GM10248 (cell line): ENCODE measurements around the gene BOLA2B.

Source experiments
- CTCF ChIA-PET: fragments of 300-600 bp; sonication (Branson Sonifier 250); formaldehyde crosslinking; extraction: SDS; loops from one replicate; lab custom pipeline; 2021; ENCODE audit warnings: antibody characterized with exemption; lab: Yijun Ruan, JAX
- POLR2A ChIA-PET: fragments of 350-650 bp; sonication (Branson Sonifier 250); formaldehyde crosslinking; extraction: SDS; loops from one replicate; lab custom pipeline; 2020; ENCODE audit warnings: antibody characterized with exemption; lab: Yijun Ruan, JAX
- DNase-seq: peaks from one replicate; pipeline ENCODE4 v3.0.0; 2012; ENCODE audit errors: extremely low spot score
- CTCF ChIP-seq: IDR thresholded peaks from 2 replicates; pipeline ENCODE4 v1.5.1; 2012; ENCODE audit warnings: mild to moderate bottlenecking, low read depth; ENCODE audit errors: extremely low read depth, missing control alignments, control extremely low read depth

The BOLA2B gene

DNA sequence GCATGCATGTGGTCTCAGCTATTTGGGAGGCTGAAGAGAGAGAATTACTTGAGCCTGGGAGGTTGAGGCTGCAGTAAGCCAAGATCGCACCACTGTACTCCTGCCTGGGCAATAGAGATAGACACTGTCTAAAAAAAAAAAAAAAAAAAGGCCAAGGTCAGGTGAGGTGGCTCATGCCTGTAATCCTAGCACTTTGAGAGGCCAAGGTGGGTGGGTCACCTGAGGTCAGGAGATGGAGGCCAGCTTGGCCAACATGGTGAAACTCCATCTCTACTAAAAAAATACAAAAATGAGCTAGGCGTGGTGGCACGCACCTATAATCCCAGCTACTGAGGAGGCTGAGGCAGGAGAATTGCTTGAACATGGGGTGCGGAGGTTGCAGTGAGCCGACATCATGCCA is 38.3 kb downstream of the BOLA2B start:
- ChIA-PET CTCF (no interaction called here), POLR2A (no interaction called here)
- TF ChIP-seq CTCF, result no peak
- DNase-seq, result no peak

DNA sequence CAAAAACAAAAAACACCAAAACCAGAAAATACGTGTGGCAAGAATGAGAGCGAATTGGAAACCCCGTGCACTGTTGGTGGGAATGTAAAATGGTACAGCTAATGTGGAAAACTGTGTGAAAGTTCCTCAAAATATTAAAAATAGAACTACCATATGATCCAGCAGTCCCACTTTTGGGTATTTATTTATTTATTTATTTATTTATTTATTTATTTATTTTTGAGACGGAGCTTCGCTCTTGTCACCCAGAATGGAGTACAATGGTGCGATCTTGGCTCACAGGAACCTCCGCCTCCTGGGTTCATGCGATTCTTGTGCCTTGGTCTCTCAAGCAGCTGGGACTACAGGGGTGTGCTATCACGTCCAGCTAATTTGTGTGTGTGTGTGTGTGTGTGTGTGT is 40.9 kb downstream of the BOLA2B start:
- no peak for DNase-seq
- TF ChIP-seq CTCF, result no peak
- CTCF ChIA-PET, result interaction anchor here (0.9 to 2.8 kb wide), 3 partner anchors 8 to 18 kb away, joined by 3 to 8 read pairs (median 4); no protein-coding TSS in a partner anchor
- POLR2A ChIA-PET, result no interaction called here

DNA sequence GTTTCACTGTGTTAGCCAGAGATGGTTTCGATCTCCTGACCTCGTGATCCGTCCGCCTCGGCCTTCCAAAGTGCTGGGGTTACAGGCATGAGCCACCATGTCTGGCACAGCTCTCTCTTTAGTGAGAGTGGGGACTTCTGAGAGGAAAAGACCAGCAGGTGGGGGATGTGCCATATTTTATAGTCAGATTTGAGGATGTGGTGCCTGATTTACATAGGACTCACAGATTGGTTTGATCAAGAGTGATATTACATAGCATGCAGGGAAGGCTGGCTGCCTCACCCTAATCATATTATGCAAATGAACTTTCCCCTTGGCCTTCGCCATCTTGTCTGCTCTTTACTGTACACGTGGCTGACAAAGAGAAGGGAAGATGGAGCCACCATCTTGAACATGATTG is 42.4 kb downstream of the BOLA2B start:
- TF ChIP-seq CTCF, result no peak
- ChIA-PET POLR2A (no interaction called here), CTCF (interaction anchor here (2.8 kb wide), 1 partner anchor 10 kb away, joined by 8 read pairs; no protein-coding TSS in a partner anchor)
- no peak for DNase-seq

GRCh38 chr16:30149250-30149930 is 44.1 kb downstream of the BOLA2B start:
- no peak for DNase-seq
- ChIA-PET CTCF (no interaction called here), POLR2A (no interaction called here)
- no peak for TF ChIP-seq CTCF

DNA sequence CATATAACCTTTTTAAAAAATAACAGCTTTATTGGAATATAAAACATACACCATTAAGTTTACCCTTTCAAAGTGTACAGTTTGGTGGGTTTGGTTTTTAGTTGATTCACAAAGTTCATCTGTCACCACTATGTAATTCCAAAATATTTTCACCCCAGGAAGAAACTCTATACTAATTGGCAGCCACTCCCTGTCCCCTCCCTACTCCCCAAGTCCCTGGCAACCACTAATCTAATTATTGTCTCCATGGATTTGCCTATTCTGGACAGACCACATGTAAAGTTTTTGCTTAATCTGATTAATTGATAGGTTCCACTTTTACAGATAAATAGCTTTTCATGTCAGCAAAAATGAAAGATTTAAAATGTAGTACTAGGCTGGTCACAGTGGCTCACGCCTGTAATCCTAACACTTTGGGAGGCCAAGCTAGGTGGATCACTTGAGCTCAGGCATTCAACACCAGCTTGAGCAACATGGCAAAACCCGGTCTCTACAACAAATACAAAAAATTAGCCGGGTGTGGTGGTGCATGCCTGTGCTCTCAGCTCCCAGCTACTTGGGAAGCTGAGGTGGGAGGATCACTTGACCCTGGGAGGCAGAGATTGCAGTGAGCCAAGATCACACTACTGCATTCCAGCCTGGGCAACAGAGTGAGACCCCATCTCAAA is 45.5 kb downstream of the BOLA2B start:
- ChIA-PET POLR2A (interaction anchor here (0.6 kb wide), 1 partner anchor 35 kb away, joined by 3 read pairs; the partner anchor contains the start of gene CORO1A), CTCF (no interaction called here)
- TF ChIP-seq CTCF, result no peak
- no peak for DNase-seq

DNA sequence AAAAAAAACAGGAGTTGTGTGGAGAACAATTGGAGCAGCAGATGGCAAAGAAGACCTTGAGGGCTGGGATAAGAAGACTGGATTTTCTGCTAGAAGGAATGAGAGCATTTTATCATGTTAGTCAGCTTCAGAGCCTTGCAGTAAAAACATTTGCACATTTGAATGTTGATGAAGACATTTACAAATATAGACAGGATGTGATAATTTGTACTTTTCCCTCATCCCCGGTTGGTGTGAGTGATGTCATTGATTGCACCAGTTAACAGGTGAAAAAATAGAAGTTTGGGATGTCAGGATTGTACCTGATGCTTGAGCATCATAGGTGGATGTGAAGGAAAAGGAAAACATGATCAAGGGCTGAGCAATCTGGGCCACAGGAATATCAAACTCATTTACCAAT is 47.8 kb downstream of the BOLA2B start:
- ChIA-PET CTCF (interaction anchor here (1.0 kb wide), 1 partner anchor 8 kb away, joined by 4 read pairs; no protein-coding TSS in a partner anchor), POLR2A (no interaction called here)

More for the DNA sequence above, 47.8 kb downstream of the BOLA2B start:
- DNase-seq, result no peak
- TF ChIP-seq CTCF, result no peak
